ENCODE results near the gene FAF2.
A peak's percentile ranks its signal among the peaks of the same experiment; 100 is the strongest.

Gene FAF2

DNA sequence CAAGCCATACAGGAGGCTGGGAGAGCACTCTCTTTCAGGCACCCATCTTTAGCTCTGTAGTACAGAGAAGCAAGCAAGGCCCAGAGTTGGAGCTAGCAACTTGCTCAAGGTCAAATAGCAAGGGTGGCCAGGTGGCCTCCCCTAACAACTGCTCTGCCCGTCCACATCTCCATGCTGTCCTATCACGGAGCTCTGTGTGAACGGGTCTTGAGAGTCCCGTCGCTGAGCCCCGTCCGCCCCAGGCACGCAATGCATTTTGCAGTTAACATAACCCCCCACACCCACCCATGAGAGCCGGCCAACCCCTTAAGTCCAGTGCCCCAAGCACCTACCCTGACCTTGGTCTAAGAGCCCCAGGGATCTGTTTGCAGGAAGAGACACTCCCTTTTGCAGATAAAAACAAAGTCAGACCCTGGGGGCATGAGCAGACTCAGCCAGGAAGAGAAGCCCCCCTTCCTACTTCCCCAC, 87.5 kb downstream of the FAF2 start:
- Histone ChIP-seq H3K9me2 (ENCODE audit: low read depth, low read length) (no peaks in the 10 kb centered on the region), H3K27me3 (ENCODE audit: insufficient read depth, low read length) (no peaks in the 10 kb centered on the region), H2AFZ (ENCODE audit: low read length) (no peak overlapping the region), H3K4me2 (ENCODE audit: low read length) (peak overlapping the region; percentile 95), H3K27ac (ENCODE audit: low read depth, low read length, poor library complexity, severe bottlenecking) (peak overlapping the region; percentile 96), H3K9me3 (ENCODE audit: low read length) (no peaks in the 10 kb centered on the region), H3K4me1 (ENCODE audit: insufficient read depth, low read length, severe bottlenecking) (peaks cover 57% of the 10 kb centered on the region), H3K9ac (ENCODE audit: low read length) (peak overlapping the region; percentile 99), H3K36me3 (ENCODE audit: insufficient read depth, low read length) (peaks cover 36% of the 10 kb centered on the region), H3F3A (ENCODE audit: insufficient read depth, low read length) (no peaks in the 10 kb centered on the region), H4K20me1 (ENCODE audit: insufficient read depth, low read length) (no peaks in the 10 kb centered on the region), H3K79me2 (ENCODE audit: insufficient read depth, low read length) (peaks cover 34% of the 10 kb centered on the region), H3K4me3 (ENCODE audit: low read depth, low read length, poor library complexity, severe bottlenecking) (peak overlapping the region; percentile 94)
- TF ChIP-seq, protein P1, sequence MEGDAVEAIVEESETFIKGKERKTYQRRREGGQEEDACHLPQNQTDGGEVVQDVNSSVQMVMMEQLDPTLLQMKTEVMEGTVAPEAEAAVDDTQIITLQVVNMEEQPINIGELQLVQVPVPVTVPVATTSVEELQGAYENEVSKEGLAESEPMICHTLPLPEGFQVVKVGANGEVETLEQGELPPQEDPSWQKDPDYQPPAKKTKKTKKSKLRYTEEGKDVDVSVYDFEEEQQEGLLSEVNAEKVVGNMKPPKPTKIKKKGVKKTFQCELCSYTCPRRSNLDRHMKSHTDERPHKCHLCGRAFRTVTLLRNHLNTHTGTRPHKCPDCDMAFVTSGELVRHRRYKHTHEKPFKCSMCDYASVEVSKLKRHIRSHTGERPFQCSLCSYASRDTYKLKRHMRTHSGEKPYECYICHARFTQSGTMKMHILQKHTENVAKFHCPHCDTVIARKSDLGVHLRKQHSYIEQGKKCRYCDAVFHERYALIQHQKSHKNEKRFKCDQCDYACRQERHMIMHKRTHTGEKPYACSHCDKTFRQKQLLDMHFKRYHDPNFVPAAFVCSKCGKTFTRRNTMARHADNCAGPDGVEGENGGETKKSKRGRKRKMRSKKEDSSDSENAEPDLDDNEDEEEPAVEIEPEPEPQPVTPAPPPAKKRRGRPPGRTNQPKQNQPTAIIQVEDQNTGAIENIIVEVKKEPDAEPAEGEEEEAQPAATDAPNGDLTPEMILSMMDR (IDR thresholded peaks at IDR 0.05; ENCODE audit: low read length), result no peak
- TF ChIP-seq EZH2 (IDR thresholded peaks at IDR 0.05; ENCODE audit: borderline replicate concordance, low read length), result no peak

DNA sequence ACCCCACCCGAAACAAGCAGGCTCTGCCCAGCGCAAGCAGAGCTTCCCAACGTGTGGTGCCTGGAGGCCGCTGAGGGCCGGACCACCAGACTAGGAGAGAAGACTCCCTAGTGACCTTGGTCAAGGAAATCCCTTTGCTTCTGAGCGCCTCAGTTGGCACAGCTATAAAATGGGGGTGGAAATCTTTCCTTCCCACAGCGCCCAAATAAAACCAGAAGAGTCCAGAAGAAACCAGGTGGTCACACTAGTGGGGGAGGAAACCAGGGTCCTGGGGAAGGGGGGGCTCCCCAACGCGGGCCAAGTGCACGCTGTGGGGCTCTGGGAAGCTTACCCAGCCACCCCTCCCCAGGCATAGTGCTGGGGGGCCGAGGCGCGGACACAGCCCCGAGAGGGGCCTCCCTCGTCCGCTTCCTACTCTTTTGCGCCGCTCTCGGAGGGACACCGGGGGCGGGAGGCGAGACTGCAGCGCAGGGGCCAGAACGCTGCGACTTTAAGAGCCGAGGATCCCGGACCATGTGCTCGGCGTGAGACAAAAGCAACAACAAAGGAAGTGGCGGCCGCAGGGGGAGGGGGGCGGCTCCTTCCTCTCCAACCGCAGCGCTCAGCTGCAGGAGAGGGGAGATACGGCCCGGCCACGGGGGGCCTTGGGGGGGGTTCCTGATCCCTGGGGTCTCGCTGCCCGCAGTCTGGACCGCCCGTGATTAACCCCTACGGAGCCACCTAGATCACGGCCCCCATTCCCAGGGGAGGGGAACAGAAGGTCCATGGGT, 88.1 kb downstream of the FAF2 start:
- Histone ChIP-seq H3K36me3 (ENCODE audit: insufficient read depth, low read length) (peaks cover 30% of the 10 kb centered on the region), H3K4me2 (ENCODE audit: low read length) (peak overlapping the region; percentile 95), H3K9me2 (ENCODE audit: low read depth, low read length) (no peaks in the 10 kb centered on the region), H3K27me3 (ENCODE audit: insufficient read depth, low read length) (no peaks in the 10 kb centered on the region), H3K9ac (ENCODE audit: low read length) (peak overlapping the region; percentile 99), H3K4me1 (ENCODE audit: insufficient read depth, low read length, severe bottlenecking) (peaks cover 55% of the 10 kb centered on the region), H3K79me2 (ENCODE audit: insufficient read depth, low read length) (peaks cover 34% of the 10 kb centered on the region), H4K20me1 (ENCODE audit: insufficient read depth, low read length) (no peaks in the 10 kb centered on the region), H3F3A (ENCODE audit: insufficient read depth, low read length) (no peaks in the 10 kb centered on the region), H3K27ac (ENCODE audit: low read depth, low read length, poor library complexity, severe bottlenecking) (peak overlapping the region; percentile 96), H2AFZ (ENCODE audit: low read length) (no peak overlapping the region), H3K4me3 (ENCODE audit: low read depth, low read length, poor library complexity, severe bottlenecking) (peak overlapping the region; percentile 94), H3K9me3 (ENCODE audit: low read length) (no peaks in the 10 kb centered on the region)
- TF ChIP-seq, protein P1 (IDR thresholded peaks at IDR 0.05; ENCODE audit: low read length), result no peak
- TF ChIP-seq EZH2 (IDR thresholded peaks at IDR 0.05; ENCODE audit: borderline replicate concordance, low read length), result no peak

DNA sequence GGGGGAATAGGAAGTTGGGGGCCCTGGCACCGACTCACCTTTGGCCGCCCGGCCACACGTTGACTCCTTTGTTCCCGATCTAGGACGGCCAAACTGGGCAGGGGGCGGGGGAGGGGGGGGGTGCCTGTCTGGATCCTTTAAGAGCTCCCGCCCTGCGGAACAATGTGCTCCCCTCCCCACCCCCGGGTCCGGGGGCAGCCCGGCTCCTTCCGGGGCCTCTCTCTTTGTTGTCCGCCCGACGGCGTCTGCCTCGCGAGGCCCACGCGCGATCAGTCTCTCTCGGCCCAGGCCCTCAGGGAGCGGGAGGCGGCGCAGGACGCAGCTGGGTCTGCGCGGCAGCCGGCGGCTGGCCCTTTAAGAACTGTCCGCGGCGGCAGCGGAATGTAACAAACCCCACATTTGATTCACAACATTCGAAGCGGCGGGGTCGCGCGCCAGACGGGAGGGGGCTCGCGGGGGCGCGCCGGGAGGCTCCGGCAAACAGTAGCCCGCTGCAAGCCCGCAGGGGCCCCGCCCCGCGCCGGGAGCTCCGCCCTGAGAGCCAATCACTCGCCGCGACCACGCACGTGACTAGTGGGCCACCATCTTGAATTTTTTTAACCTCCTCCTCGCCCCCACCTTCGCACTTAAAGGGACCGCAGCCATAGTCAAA, 88.8 kb downstream of the FAF2 start, which contains the start of gene RNF44:
Gene RNF44, minus strand, starts transcription at position 501 of the 652 bp plus-strand sequence. CDS start 4,930 bp downstream, outside the sequence.
- Histone ChIP-seq H3K79me2 (ENCODE audit: insufficient read depth, low read length) (peaks cover 34% of the 10 kb centered on the region), H3K4me2 (ENCODE audit: low read length) (peak within 1 kb of the TSS; percentile 95), H4K20me1 (ENCODE audit: insufficient read depth, low read length) (no peaks in the 10 kb centered on the region), H3K27ac (ENCODE audit: low read depth, low read length, poor library complexity, severe bottlenecking) (peak within 1 kb of the TSS; percentile 96), H3K4me1 (ENCODE audit: insufficient read depth, low read length, severe bottlenecking) (peaks cover 55% of the 10 kb centered on the region), H3K36me3 (ENCODE audit: insufficient read depth, low read length) (peaks cover 23% of the 10 kb centered on the region; the same call in 1 of the 2 replicates), H3K9ac (ENCODE audit: low read length) (peak within 1 kb of the TSS; percentile 99), H3K9me2 (ENCODE audit: low read depth, low read length) (no peaks in the 10 kb centered on the region), H2AFZ (ENCODE audit: low read length) (no peak within 1 kb of the TSS), H3F3A (ENCODE audit: insufficient read depth, low read length) (no peaks in the 10 kb centered on the region), H3K27me3 (ENCODE audit: insufficient read depth, low read length) (no peaks in the 10 kb centered on the region), H3K9me3 (ENCODE audit: low read length) (no peaks in the 10 kb centered on the region), H3K4me3 (ENCODE audit: low read depth, low read length, poor library complexity, severe bottlenecking) (peak within 1 kb of the TSS; percentile 94)
- TF ChIP-seq, protein P1 (IDR thresholded peaks at IDR 0.05; ENCODE audit: low read length), result no peak
- no peak for TF ChIP-seq EZH2 (IDR thresholded peaks at IDR 0.05; ENCODE audit: borderline replicate concordance, low read length)

Data from OCI-LY1 (cell line).